MG63 (cell line): ENCODE results near the gene GREM2. TPM values are rescaled to one million over a fixed set of nuclear protein-coding genes. Genes with fewer than 3 reads are reported as not detected.

Experiments
- DNase-seq: peaks from one replicate; pipeline ENCODE4 v3.0.0-alpha.2; 2020
- H3K27me3 ChIP-seq: fragments of 250-450 bp; sonication (Bioruptor Pico); 2 replicates; pipeline ENCODE4 v1.5.1; 2020; ENCODE audit warnings: mild to moderate bottlenecking, moderate library complexity
- H3K36me3 ChIP-seq: fragments of 250-450 bp; sonication (Bioruptor Pico); 2 replicates; pipeline ENCODE4 v1.5.1; 2020; ENCODE audit warnings: mild to moderate bottlenecking, moderate library complexity
- H3K4me3 ChIP-seq: fragments of 250-450 bp; sonication (Bioruptor Pico); 2 replicates; pipeline ENCODE4 v1.5.1; 2020; ENCODE audit warnings: mild to moderate bottlenecking, moderate library complexity
- H3K9me3 ChIP-seq: fragments of 250-450 bp; sonication (Bioruptor Pico); 2 replicates; pipeline ENCODE4 v1.5.1; 2020; ENCODE audit warnings: mild to moderate bottlenecking, moderate library complexity
- total RNA-seq: library from RNA; depleted of rRNA; stranded (reverse); fragments of >200 nt; shearing (Covaris generic); gene quantifications from 2 replicates; pipeline ENCODE4 v1.2.3, GENCODE V29; 2014; ENCODE audit warnings: low replicate concordance; rRNA removed

Gene GREM2
- 0.63 and 1.5 TPM in 2 replicates for total RNA-seq

DNA sequence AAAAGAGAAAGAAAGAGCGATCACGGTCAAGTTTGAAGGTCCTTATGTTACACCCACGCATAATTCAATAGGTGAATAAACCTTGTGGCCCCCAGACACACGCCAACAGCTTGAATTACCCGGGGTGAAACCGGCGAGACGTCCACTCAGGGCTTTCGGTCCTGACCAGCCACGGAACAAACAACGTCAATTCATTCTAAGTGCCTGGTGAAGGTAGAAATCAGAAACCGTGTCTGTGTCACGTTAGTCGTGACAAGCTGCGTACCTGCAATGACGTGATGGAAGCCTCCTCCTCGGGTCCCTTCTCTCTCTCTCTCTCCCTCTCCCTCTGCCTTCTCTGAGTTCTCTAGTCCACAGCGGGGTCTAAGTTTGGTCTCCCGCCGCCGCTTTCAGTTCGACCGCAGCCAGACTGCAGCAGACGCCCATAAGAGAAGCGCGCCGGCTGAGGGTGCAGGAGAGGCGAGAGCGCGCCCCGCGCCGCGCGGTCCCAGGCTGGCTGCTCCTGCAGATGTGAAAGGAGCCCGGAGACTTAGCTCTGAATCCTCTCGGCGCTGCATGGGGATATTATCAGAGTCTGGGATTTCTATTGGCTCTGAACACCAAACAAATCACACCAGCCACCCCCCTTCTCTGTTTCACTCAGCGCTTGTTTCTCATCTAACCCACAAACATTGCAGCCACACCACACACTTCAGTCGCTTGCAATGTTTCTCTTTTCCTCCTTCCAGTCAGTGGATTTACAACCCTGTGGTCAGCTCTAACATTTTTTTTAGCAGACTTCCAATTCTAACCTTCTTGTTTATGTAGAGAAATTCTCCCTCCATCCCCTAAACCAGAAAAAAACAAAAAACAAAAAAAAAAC, at the start of gene GREM2:
GREM2 (minus strand) TSS at position 537 of the 862 bp plus-strand sequence. CDS start 118,680 bp downstream, outside the sequence.
- Histone ChIP-seq H3K36me3 (no peaks in the 10 kb centered on the region), H3K9me3 (no peaks in the 10 kb centered on the region), H3K4me3 (peak within 1 kb of the TSS; percentile 50), H3K27me3 (peaks cover 23% of the 10 kb centered on the region)
- DNase-seq = peak; percentile 68

DNA sequence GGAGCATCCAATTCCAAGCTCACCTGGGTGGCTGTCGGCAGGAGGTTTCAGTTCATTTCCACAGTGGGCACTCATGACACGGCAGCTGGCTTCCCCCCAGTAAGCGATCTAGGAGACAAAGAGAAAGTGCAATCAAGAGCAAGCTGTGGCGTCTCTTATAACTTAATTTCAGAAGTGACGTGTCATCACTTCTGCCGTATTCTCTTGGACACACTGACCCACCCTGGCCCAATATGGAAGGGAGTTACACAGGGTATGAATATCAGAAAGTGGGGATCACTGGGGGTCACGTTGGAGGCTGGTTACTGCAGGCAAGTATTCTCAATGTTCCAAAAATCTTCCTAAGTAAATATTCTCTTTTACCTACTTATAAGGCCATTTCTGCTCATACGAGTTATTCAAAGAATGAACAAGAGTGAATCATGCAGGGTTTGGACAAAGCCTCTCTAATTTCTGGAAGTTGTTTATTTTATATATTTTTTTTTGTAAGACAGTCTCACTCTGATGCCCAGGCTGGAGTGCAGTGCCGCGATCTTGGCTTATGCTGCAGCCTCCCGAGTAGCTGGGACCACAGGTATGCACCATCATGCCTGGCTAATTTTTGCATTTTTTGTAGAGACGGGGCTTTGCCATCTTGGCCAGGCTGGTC, 46.5 kb upstream of the GREM2 start:
- no peaks in the 10 kb centered on the region for H3K36me3 ChIP-seq
- H3K4me3 ChIP-seq = peak overlapping the region; percentile 21

DNA sequence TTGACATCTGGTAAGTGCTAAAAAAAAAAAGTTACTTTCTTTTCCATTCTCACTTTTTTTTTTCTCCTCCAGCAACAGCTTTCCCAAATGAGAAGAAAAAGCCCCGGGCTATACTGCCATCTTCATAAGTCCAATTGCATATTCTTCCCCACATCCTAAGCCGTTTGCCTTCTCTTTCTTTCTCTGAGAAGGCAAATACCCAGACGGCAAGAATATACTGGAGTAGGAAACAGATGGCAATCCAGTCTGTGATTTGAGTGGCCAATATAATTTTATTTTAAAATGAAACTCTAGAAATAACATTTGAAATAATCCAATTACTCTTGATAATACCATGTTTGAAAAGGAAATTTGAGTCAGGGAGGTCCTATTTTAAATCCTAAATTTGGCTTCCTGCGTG, 44.6 kb upstream of the GREM2 start:
- Histone ChIP-seq H3K36me3 (no peaks in the 10 kb centered on the region), H3K9me3 (no peaks in the 10 kb centered on the region), H3K27me3 (no peaks in the 10 kb centered on the region), H3K4me3 (no peak overlapping the region)
- no peak for DNase-seq

More for the DNA sequence above, 46.5 kb upstream of the GREM2 start:
- Histone ChIP-seq H3K9me3 (no peaks in the 10 kb centered on the region), H3K27me3 (no peaks in the 10 kb centered on the region)
- peak; percentile 90 for DNase-seq

DNA sequence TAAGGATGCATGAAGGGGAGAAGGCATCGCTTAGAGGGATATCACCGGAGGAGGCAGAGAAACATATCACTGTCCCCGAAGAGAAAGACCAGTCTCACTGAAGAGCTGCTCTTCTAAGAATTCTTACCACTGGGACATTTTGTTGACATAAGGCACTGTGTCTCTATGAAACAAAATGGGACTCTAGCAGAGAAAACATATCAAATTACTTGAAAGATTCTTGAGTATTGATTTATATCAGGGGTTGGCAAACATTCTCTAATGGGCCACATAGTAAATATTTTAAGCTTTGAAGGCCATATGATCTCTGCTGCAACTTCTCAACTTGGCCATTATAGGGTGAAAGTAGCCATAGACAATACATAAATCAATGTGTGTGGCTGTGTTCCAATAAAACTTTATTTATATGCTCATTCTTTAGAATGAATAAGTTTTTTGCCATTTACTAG, 41.0 kb upstream of the GREM2 start:
- H3K4me3 ChIP-seq = no peak overlapping the region
- H3K9me3 ChIP-seq = no peaks in the 10 kb centered on the region
- no peaks in the 10 kb centered on the region for H3K36me3 ChIP-seq
- DNase-seq = no peak
- H3K27me3 ChIP-seq = no peaks in the 10 kb centered on the region; the same call in 1 of the 2 replicates

DNA sequence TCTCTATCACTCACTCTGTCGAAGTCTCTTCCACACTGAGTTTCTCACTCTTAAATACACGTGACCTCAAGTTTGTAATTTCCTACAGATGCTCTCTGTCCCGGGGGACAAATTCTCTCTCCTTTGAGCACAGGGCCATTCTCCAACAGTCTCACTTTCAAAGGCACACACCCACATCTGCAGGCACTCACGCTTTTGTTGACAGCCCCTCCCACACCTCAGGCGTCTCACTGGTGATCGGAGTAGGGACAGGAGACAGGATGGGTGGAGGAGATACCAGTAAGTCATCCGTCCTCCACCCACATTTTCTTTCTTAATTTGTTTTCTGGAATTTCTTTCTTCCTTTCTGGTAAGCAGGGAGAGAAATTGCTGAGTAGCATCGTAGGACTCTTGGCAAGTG, 40.6 kb upstream of the GREM2 start:
- DNase-seq = no peak
- H3K36me3 ChIP-seq = no peaks in the 10 kb centered on the region
- H3K4me3 ChIP-seq = no peak overlapping the region
- H3K27me3 ChIP-seq = no peaks in the 10 kb centered on the region; the same call in 1 of the 2 replicates
- no peaks in the 10 kb centered on the region for H3K9me3 ChIP-seq

DNA sequence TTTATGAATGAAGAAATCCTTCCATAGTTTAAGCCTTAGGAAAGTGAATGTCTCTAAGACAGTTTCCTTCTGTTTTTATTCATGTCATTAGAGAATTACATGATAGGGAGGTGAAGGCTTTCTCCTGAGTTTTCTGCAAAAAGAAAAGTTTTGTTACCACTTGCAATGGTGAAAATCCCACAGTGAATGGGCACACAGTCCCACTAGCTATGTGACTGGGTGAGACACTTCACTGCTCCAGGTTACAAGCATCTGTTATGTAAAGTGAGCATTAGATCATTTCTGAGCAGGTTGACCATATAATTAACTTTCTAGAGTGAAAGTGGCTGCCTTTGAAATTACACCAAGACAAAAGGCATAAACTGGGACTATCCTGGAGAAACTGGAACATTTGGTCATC, 38.9 kb upstream of the GREM2 start:
- H3K36me3 ChIP-seq = no peaks in the 10 kb centered on the region
- no peak for DNase-seq

DNA sequence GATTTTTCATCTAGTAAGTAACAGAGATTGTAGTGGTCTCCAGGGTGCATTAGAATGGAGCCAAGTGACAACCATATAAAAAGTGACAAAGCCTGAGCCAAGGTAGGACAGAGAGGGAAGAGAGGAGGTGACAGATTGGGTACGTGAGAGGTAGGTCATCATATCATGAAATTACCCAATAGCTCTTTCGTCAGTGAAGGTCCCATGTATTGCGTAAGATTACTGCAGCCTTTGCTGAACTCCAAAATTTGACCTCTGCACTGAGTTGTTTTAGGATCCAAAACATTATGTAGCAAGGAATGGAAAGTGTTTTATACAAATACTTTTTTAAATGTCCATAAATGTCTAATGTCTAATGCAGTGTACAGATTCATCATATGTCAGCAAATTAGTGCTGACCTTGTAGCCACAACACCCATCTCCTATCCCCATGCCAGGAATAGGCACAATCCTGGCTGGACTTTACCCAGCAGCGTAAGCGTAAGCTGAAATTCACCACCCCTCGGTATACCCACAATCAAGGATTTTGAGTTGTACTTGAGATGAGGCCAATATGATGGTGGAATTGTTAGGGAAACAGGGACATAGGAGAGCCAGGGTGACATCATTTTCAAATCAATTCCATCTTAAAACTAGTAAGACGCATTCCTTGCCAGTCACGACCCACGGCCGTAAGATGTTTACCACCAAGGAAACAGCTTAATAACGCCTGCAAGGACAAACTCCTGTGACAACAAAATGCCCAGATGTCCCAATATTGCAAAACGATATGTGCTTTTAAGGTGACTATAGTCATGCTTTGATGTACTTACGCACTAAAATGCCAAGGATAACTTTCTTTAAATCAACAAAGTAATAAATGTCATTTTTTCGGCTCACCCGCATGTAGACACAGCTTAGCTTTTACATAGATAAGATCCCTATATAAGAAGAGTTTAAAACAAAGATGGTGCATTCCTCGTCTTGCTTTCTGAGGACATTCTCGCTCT, 38.1 kb upstream of the GREM2 start:
- Histone ChIP-seq H3K4me3 (no peak overlapping the region), H3K36me3 (no peaks in the 10 kb centered on the region), H3K27me3 (no peaks in the 10 kb centered on the region; the same call in none of the 2 replicates), H3K9me3 (no peaks in the 10 kb centered on the region)
- DNase-seq = no peak

More for the DNA sequence above, 38.9 kb upstream of the GREM2 start:
- Histone ChIP-seq H3K27me3 (no peaks in the 10 kb centered on the region; the same call in 1 of the 2 replicates), H3K9me3 (no peaks in the 10 kb centered on the region), H3K4me3 (no peak overlapping the region)

DNA sequence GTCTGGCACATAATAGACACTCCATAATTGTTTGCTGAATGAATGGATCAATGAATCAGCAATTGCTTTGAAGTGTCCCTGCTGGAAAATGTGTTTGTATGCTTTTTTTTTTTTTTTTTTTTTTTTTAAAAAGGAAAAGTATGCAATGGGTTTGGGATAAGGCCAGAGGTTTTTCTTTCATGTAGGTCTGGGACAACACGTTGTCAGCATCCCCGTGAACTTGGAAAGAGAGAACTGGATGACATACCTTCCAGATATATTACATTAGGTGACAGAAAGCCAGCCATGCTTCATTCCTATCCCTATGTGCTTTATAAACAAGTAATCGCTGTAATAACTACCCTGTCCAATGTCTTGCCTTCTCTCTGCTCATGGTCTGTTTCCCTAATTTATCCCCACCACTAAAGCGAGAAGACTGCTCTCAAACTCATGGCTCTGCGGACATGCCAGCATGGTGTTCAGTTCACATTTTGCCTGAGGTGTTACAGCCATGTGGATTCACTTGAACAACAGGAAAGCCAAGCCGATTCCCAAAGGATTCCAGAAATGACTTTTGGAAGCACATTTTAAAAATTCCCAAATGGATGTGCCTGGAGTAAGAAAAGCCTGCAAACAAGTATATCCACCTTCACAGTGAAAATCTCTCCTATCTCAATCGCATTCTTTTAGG, 34.8 kb upstream of the GREM2 start:
- Histone ChIP-seq H3K9me3 (no peaks in the 10 kb centered on the region), H3K36me3 (no peaks in the 10 kb centered on the region)
- DNase-seq = no peak

DNA sequence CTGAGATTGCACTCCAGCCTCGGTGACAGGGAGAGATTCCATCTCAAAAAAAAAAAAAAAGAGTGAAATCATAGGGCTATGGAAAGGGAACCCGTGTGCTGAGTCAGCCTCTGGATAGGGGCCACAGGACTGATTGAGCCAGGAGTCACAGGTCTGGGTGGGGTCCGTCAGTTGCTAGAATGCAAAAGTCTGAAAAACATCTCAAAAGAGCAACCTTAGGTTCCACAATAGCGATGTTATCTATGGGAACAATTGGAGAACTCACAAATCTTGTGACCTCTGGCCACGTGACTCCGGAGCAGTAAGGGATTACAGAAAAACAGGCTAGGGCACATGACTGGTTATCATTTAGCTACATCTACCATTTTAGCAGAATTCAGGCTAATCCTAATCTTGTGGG, 32.8 kb upstream of the GREM2 start:
- Histone ChIP-seq H3K27me3 (no peaks in the 10 kb centered on the region; the same call in 1 of the 2 replicates), H3K4me3 (no peak overlapping the region), H3K36me3 (no peaks in the 10 kb centered on the region), H3K9me3 (no peaks in the 10 kb centered on the region)
- peak; percentile 40 for DNase-seq

More for the DNA sequence above, 34.8 kb upstream of the GREM2 start:
- H3K27me3 ChIP-seq = no peaks in the 10 kb centered on the region; the same call in none of the 2 replicates
- H3K4me3 ChIP-seq = no peak overlapping the region

DNA sequence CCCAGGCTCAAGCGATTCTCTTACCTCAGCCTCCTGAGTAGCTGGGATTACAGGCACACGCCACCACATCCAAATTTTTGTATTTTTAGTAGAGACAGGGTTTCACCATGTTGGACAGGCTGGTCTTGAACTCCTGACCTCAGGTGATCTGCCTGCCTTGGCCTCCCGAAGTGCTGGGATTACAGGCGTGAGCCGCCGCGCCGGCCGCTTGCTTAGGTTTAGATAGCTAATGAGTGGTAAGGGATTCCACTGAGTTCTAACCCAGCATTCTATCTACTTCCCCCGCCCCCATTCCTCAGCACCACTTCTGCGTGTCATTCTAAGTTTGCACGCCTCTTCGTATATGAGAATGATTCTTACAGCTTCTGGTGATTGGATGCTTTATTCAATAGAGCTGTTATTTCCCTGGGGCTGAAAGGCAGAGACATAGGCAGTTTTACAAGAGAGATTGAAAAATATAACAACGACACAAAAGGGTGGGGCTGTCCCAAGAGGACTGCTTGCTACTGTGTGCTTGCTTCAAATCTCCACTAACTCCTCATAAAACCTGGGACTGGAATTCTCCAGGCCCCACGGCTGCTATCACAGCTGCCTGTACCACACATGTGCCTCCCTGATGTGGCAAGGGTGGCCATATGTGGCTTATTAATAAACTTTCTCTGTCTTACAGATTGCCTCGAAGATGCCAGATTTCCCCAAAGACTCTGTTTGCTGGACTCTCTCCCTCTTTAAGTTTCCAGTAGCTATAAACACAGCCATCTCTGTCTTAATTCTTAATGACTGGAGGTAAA, 23.7 kb upstream of the GREM2 start:
- Histone ChIP-seq H3K27me3 (no peaks in the 10 kb centered on the region), H3K4me3 (no peak overlapping the region)

DNA sequence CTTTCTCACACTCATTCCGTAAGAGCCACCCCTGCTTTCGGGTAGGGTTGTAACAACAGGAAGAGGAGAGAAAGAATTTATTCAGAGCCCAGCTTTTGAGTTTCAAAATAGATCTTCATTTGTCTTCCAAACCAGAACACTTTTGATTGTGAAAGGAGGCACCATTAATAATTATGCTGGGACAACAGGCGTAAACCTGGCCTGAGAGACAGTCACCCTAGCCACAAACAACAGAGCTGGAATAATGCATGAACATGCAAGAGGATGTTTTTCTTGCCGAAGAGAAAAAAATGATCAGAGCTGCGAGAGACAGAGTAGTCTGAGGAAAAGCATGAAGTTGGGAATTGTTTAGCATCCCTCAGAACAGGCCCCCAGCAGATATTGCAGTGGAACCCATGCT, 18.5 kb upstream of the GREM2 start:
- Histone ChIP-seq H3K4me3 (no peak overlapping the region), H3K27me3 (no peaks in the 10 kb centered on the region; the same call in 1 of the 2 replicates), H3K9me3 (no peaks in the 10 kb centered on the region; the same call in 1 of the 2 replicates), H3K36me3 (no peaks in the 10 kb centered on the region)
- DNase-seq = no peak

More for the DNA sequence above, 23.7 kb upstream of the GREM2 start:
- no peak for DNase-seq
- Histone ChIP-seq H3K9me3 (no peaks in the 10 kb centered on the region; the same call in 1 of the 2 replicates), H3K36me3 (no peaks in the 10 kb centered on the region)

DNA sequence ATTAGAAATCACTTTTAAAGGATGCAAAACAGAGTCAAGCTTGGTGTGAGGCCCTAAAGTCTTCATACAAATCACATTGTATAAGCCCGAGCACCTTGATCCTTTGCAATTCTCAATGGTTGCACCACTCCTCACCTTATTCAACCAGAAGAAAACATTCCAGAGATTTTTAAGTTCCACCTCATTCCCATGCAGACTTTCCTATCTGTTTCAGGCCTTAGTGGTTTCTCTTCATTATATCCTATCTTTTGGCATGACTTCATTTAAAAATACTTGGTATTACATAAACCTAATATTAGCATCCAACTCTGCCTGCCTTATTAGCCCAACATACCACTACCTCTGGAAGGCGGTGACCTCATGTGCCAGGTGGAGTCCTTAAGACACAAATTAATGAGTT, 9.3 kb upstream of the GREM2 start:
- DNase-seq = no peak
- Histone ChIP-seq H3K9me3 (no peaks in the 10 kb centered on the region), H3K27me3 (peaks cover 2% of the 10 kb centered on the region; the same call in 1 of the 2 replicates), H3K4me3 (no peak overlapping the region), H3K36me3 (no peaks in the 10 kb centered on the region)

DNA sequence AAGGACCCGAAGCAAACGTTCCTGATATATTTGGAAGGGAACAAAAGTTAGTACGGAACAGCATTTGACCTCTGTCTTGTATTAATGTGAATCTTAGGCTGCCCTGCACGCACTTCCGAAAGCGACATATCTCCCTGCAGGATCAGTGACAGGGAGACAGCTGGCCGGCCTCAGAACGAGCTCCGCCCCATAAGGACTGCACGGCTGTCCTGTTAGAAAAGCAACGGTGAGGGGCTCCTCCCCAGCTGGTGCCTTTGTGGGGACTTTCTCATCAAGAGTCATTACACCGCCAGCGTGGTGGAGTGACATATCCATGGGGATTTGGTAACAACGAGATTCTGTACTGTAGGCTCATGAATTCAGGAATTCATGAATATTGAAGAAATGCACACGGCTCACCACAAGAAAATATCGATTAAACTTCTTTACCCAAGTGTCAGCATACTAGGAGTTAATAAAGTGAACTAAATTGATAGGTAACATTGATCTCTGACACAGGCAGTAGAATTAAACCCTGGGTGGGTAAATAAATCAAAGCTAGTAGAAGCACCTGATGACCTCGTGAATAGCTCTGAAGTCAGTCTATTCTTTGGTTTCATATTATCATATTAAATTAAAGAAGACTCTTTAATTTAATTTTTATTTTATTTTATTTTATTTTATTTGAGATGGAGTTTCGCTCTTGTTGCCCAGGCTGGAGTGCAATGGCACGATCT, 8.1 kb upstream of the GREM2 start:
- no peak overlapping the region for H3K4me3 ChIP-seq
- DNase-seq = no peak
- peaks cover 2% of the 10 kb centered on the region; the same call in 1 of the 2 replicates for H3K27me3 ChIP-seq
- H3K9me3 ChIP-seq = no peaks in the 10 kb centered on the region
- H3K36me3 ChIP-seq = no peaks in the 10 kb centered on the region

DNA sequence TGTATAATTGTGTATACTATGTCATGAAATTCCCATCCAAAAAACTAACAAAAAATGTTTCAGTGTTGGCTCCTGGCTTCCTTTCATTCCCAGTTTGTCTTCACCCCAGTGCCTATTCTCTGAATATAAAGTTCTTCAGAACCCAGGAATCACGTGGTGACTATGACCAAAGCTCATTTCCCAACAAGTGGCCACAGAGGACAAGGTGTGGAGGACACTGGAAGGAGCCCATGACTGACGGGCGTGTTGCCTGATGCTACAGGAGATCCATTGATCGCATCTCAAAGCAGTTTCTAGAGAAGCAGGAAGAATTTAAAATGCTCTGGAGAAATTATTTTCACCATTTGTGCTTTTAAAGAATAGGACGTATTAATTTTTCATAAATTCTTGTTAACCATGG, 7.4 kb upstream of the GREM2 start:
- H3K27me3 ChIP-seq = peaks cover 2% of the 10 kb centered on the region; the same call in 1 of the 2 replicates
- H3K36me3 ChIP-seq = no peaks in the 10 kb centered on the region
- H3K9me3 ChIP-seq = no peaks in the 10 kb centered on the region
- DNase-seq = no peak
- no peak overlapping the region for H3K4me3 ChIP-seq
